ENCODE measurements around the gene DGKI. TPM values are rescaled to one million over a fixed set of nuclear protein-coding genes. Genes with fewer than 3 reads are reported as not detected.

The DGKI gene
- total and polyA plus RNA-seq, 4 donors, result 0.03 to 1.5 (median 0.33) TPM

- 89 to 90% methylated on average over 1 of the region's 1 CpG for WGBS, 2 donors
- H3K4me1 ChIP-seq (ENCODE audit: control insufficient read depth in 5 of 5, insufficient read depth in 5 of 5, low read length in 5 of 5), result no peaks in the 10 kb centered on the region
- no peaks in the 10 kb centered on the region for H3K36me3 ChIP-seq (ENCODE audit: control insufficient read depth in 4 of 4, insufficient read depth in 4 of 4, low read length in 4 of 4)
- H3K9me3 ChIP-seq (ENCODE audit: control insufficient read depth in 4 of 4, insufficient read depth in 3 of 4, low read length in 3 of 4), result no peaks in the 10 kb centered on the region
- TF ChIP-seq CTCF (IDR thresholded peaks at IDR 0.05; ENCODE audit: control extremely low read depth, extremely low read depth), result no peak
- no peaks in the 10 kb centered on the region for H3K27me3 ChIP-seq (ENCODE audit: control insufficient read depth in 3 of 3, insufficient read depth in 3 of 3, low read length in 2 of 3)
- no peak overlapping the region for H3K27ac ChIP-seq (ENCODE audit: low read depth in 1 of 2, low read length in 1 of 2)
- DNase-seq (no peak), ATAC-seq (ENCODE audit: insufficient read depth, low FRiP score) (no peak)
- H3K4me3 ChIP-seq, result no peak overlapping the region
- H3K9ac ChIP-seq (ENCODE audit: insufficient read depth in 1 of 2, low read length in 2 of 2), result no peak overlapping the region
Observed at GRCh38 chr7:137696988-137697387, 149.8 kb downstream of the DGKI start.

GRCh38 chr7:137696376-137696775 is 150.4 kb downstream of the DGKI start:
- Histone ChIP-seq H3K27me3 (ENCODE audit: control insufficient read depth in 3 of 3, insufficient read depth in 3 of 3, low read length in 2 of 3) (no peaks in the 10 kb centered on the region), H3K4me3 (no peak overlapping the region), H3K9ac (ENCODE audit: insufficient read depth in 1 of 2, low read length in 2 of 2) (no peak overlapping the region), H3K9me3 (ENCODE audit: control insufficient read depth in 4 of 4, insufficient read depth in 3 of 4, low read length in 3 of 4) (no peaks in the 10 kb centered on the region), H3K36me3 (ENCODE audit: control insufficient read depth in 4 of 4, insufficient read depth in 4 of 4, low read length in 4 of 4) (no peaks in the 10 kb centered on the region), H3K4me1 (ENCODE audit: control insufficient read depth in 5 of 5, insufficient read depth in 5 of 5, low read length in 5 of 5) (no peaks in the 10 kb centered on the region), H3K27ac (ENCODE audit: low read depth in 1 of 2, low read length in 1 of 2) (no peak overlapping the region)
- DNase-seq, result no peak
- WGBS, 2 donors, result 89 to 92% methylated on average over 2 of the region's 2 CpGs
- ATAC-seq (ENCODE audit: insufficient read depth, low FRiP score), result no peak
- TF ChIP-seq CTCF (IDR thresholded peaks at IDR 0.05; ENCODE audit: control extremely low read depth, extremely low read depth), result no peak

- no peak for TF ChIP-seq CTCF (IDR thresholded peaks at IDR 0.05; ENCODE audit: control extremely low read depth, extremely low read depth)
- H3K36me3 ChIP-seq (ENCODE audit: control insufficient read depth in 4 of 4, insufficient read depth in 4 of 4, low read length in 4 of 4), result no peaks in the 10 kb centered on the region
- no peak overlapping the region for H3K4me3 ChIP-seq
- ATAC-seq (ENCODE audit: insufficient read depth, low FRiP score), result no peak
- no peaks in the 10 kb centered on the region for H3K9me3 ChIP-seq (ENCODE audit: control insufficient read depth in 4 of 4, insufficient read depth in 3 of 4, low read length in 3 of 4)
- H3K27ac ChIP-seq (ENCODE audit: low read depth in 1 of 2, low read length in 1 of 2), result no peak overlapping the region
- peak in 1 of 3 donors; percentile 9 for DNase-seq
- H3K4me1 ChIP-seq (ENCODE audit: control insufficient read depth in 5 of 5, insufficient read depth in 5 of 5, low read length in 5 of 5), result no peaks in the 10 kb centered on the region
- H3K9ac ChIP-seq (ENCODE audit: insufficient read depth in 1 of 2, low read length in 2 of 2), result no peak overlapping the region
- no peaks in the 10 kb centered on the region for H3K27me3 ChIP-seq (ENCODE audit: control insufficient read depth in 3 of 3, insufficient read depth in 3 of 3, low read length in 2 of 3)
- 44 to 72% methylated on average over 7 of the region's 7 CpGs for WGBS, 2 donors
Observed at GRCh38 chr7:137695942-137696341, 150.8 kb downstream of the DGKI start.

GRCh38 chr7:137695494-137695893 is 151.3 kb downstream of the DGKI start:
- TF ChIP-seq CTCF (IDR thresholded peaks at IDR 0.05; ENCODE audit: control extremely low read depth, extremely low read depth), result no peak
- WGBS, 2 donors, result 83 to 87% methylated on average over 3 of the region's 3 CpGs
- Histone ChIP-seq H3K9me3 (ENCODE audit: control insufficient read depth in 4 of 4, insufficient read depth in 3 of 4, low read length in 3 of 4) (no peaks in the 10 kb centered on the region), H3K9ac (ENCODE audit: insufficient read depth in 1 of 2, low read length in 2 of 2) (no peak overlapping the region), H3K27ac (ENCODE audit: low read depth in 1 of 2, low read length in 1 of 2) (no peak overlapping the region), H3K4me1 (ENCODE audit: control insufficient read depth in 5 of 5, insufficient read depth in 5 of 5, low read length in 5 of 5) (no peaks in the 10 kb centered on the region), H3K4me3 (no peak overlapping the region), H3K36me3 (ENCODE audit: control insufficient read depth in 4 of 4, insufficient read depth in 4 of 4, low read length in 4 of 4) (no peaks in the 10 kb centered on the region), H3K27me3 (ENCODE audit: control insufficient read depth in 3 of 3, insufficient read depth in 3 of 3, low read length in 2 of 3) (no peaks in the 10 kb centered on the region)
- ATAC-seq (ENCODE audit: insufficient read depth, low FRiP score), result no peak
- DNase-seq, result no peak

Measured in lung (tissue), 12 donors.